Activated CD8-positive, alpha-beta memory T cell treated with anti-CD3 and anti-CD28 coated beads for 24 hours (primary cell): Measurements from ENCODE around the gene RPS15.
"Not testable (repeated sequence)": the region's sequence is repeated elsewhere in the genome, so short reads cannot be mapped to it uniquely, and the experiment has no call there.

Source experiments
- DNase-seq: peaks from one replicate; pipeline ENCODE4 v3.0.0-alpha.2; 2020

The RPS15 gene

GRCh38 chr19:1437609-1438008 is 587 bp upstream of the RPS15 start:
- no peak for DNase-seq

- no peak for DNase-seq
Observed at GRCh38 chr19:1438933-1439354, 748 bp downstream of the RPS15 start.

GRCh38 chr19:1439525-1440417 is 1.6 kb downstream of the RPS15 start:
- DNase-seq: not testable (repeated sequence)

- no peak for DNase-seq
Observed at GRCh38 chr19:1440418-1440801, 2.2 kb downstream of the RPS15 start.

GRCh38 chr19:1441022-1441426 is 2.8 kb downstream of the RPS15 start:
- DNase-seq: no peak

- DNase-seq: no peak
Observed at GRCh38 chr19:1441677-1442438, 3.7 kb downstream of the RPS15 start.

- peak; percentile 92 for DNase-seq
Observed at GRCh38 chr19:1445185-1445931, 7.2 kb downstream of the RPS15 start.

- DNase-seq: no peak
Observed at GRCh38 chr19:1445932-1446712, 7.9 kb downstream of the RPS15 start.

GRCh38 chr19:1446713-1447481 is 8.7 kb downstream of the RPS15 start:
- DNase-seq: no peak

GRCh38 chr19:1447504-1447903 is 9.3 kb downstream of the RPS15 start:
- no peak for DNase-seq

- DNase-seq: no peak
Observed at GRCh38 chr19:1447944-1448343, 9.7 kb downstream of the RPS15 start.

- DNase-seq: no peak
Observed at GRCh38 chr19:1449467-1450442, 11.6 kb downstream of the RPS15 start, which contains the start of gene APC2. Gene APC2, plus strand, starts transcription at chr19:1450121. Its CDS starts 2,881 bp downstream, at chr19:1453002.

- no peak for DNase-seq
Observed at GRCh38 chr19:1450735-1451731, 12.8 kb downstream of the RPS15 start.

GRCh38 chr19:1451916-1452801 is 14.0 kb downstream of the RPS15 start:
- no peak for DNase-seq

- DNase-seq: no peak
Observed at GRCh38 chr19:1452802-1453524, 14.8 kb downstream of the RPS15 start.

GRCh38 chr19:1453525-1454364 is 15.5 kb downstream of the RPS15 start:
- no peak for DNase-seq
